Fibroblast of skin of right biceps (primary cell): ENCODE results near the gene CLTCL1.

ENCODE experiments used
- DNase-seq: peaks from one replicate; pipeline ENCODE4 v3.0.0-alpha.2; 2013

Gene CLTCL1

GRCh38 chr22:19244600-19245352 is 46.7 kb downstream of the CLTCL1 start:
- no peak for DNase-seq

- no peak for DNase-seq
These were observed 48.8 kb downstream of the CLTCL1 start for GRCh38 chr22:19242699-19243098.

GRCh38 chr22:19241593-19241906 is 50.0 kb downstream of the CLTCL1 start:
- DNase-seq: no peak

GRCh38 chr22:19240813-19241592 is 50.5 kb downstream of the CLTCL1 start:
- DNase-seq: no peak

- DNase-seq: no peak
These were observed 52.1 kb downstream of the CLTCL1 start for GRCh38 chr22:19239464-19239863.

GRCh38 chr22:19238900-19239299 is 52.6 kb downstream of the CLTCL1 start:
- no peak for DNase-seq

GRCh38 chr22:19235874-19236273 is 55.6 kb downstream of the CLTCL1 start:
- no peak for DNase-seq

- no peak for DNase-seq
These were observed 57.2 kb downstream of the CLTCL1 start for GRCh38 chr22:19234126-19234896.

- no peak for DNase-seq
These were observed 58.3 kb downstream of the CLTCL1 start for GRCh38 chr22:19233189-19233661.

GRCh38 chr22:19232623-19233022 is 58.9 kb downstream of the CLTCL1 start:
- DNase-seq: no peak

GRCh38 chr22:19231986-19232385 is 59.5 kb downstream of the CLTCL1 start:
- DNase-seq: no peak

GRCh38 chr22:19229600-19229999 is 61.9 kb downstream of the CLTCL1 start:
- DNase-seq: no peak

- no peak for DNase-seq
These were observed 63.3 kb downstream of the CLTCL1 start for GRCh38 chr22:19228179-19228578.

- no peak for DNase-seq
These were observed 65.1 kb downstream of the CLTCL1 start for GRCh38 chr22:19226428-19226827.

- no peak for DNase-seq
These were observed 66.0 kb downstream of the CLTCL1 start for GRCh38 chr22:19225560-19225959.

- DNase-seq: no peak
These were observed 66.5 kb downstream of the CLTCL1 start for GRCh38 chr22:19224985-19225384.

GRCh38 chr22:19224557-19224956 is 67.0 kb downstream of the CLTCL1 start:
- no peak for DNase-seq

- DNase-seq: no peak
These were observed 67.9 kb downstream of the CLTCL1 start for GRCh38 chr22:19223617-19224016.

- no peak for DNase-seq
These were observed 68.4 kb downstream of the CLTCL1 start for GRCh38 chr22:19223110-19223509.

- DNase-seq: no peak
These were observed 69.1 kb downstream of the CLTCL1 start for GRCh38 chr22:19222242-19223005.

- no peak for DNase-seq
These were observed 70.7 kb downstream of the CLTCL1 start for GRCh38 chr22:19220867-19221266.

GRCh38 chr22:19218541-19219233 is 72.8 kb downstream of the CLTCL1 start:
- no peak for DNase-seq
